GM19452 (cell line): ENCODE data around the gene IARS1.

ENCODE experiments used
- ATAC-seq: cut with Tn5 transposase; IDR thresholded peaks from one replicate; pipeline ENCODE4 v1.9.1; 2021; ENCODE audit not compliant: unreplicated experiment

The IARS1 gene

GRCh38 chr9:92295827-92296258 lies 2.3 kb upstream of the IARS1 start:
- ATAC-seq: no peak

GRCh38 chr9:92295240-92295790 lies 1.8 kb upstream of the IARS1 start:
- ATAC-seq: no peak

- ATAC-seq: no peak
Observed at GRCh38 chr9:92294297-92294676, 790 bp upstream of the IARS1 start.

GRCh38 chr9:92293075-92293354 lies 482 bp downstream of the IARS1 start:
- no peak for ATAC-seq

- ATAC-seq: no peak
Observed at GRCh38 chr9:92292338-92293074, 991 bp downstream of the IARS1 start.

GRCh38 chr9:92291577-92291976 lies 1.9 kb downstream of the IARS1 start:
- ATAC-seq: no peak

- ATAC-seq: no peak
Observed at GRCh38 chr9:92290785-92291429, 2.6 kb downstream of the IARS1 start.

- ATAC-seq: no peak
Observed at GRCh38 chr9:92289708-92290390, 3.6 kb downstream of the IARS1 start.

GRCh38 chr9:92279302-92279701 lies 14.2 kb downstream of the IARS1 start:
- no peak for ATAC-seq

GRCh38 chr9:92278110-92278509 lies 15.4 kb downstream of the IARS1 start:
- ATAC-seq: no peak

- no peak for ATAC-seq
Observed at GRCh38 chr9:92276331-92277032, 17.0 kb downstream of the IARS1 start.

- ATAC-seq: no peak
Observed at GRCh38 chr9:92275541-92275940, 18.0 kb downstream of the IARS1 start.

- no peak for ATAC-seq
Observed at GRCh38 chr9:92270511-92270910, 23.0 kb downstream of the IARS1 start.

GRCh38 chr9:92266486-92266885 lies 27.0 kb downstream of the IARS1 start:
- ATAC-seq: no peak

- no peak for ATAC-seq
Observed at GRCh38 chr9:92265154-92265553, 28.3 kb downstream of the IARS1 start.

GRCh38 chr9:92263131-92263530 lies 30.4 kb downstream of the IARS1 start:
- no peak for ATAC-seq

- ATAC-seq: no peak
Observed at GRCh38 chr9:92257327-92257726, 36.2 kb downstream of the IARS1 start.

GRCh38 chr9:92254381-92255337 lies 38.8 kb downstream of the IARS1 start:
- no peak for ATAC-seq

GRCh38 chr9:92253656-92254055 lies 39.8 kb downstream of the IARS1 start:
- ATAC-seq: no peak

- no peak for ATAC-seq
Observed at GRCh38 chr9:92247981-92248380, 45.5 kb downstream of the IARS1 start.
